Stimulated activated effector memory CD8-positive, alpha-beta T cell treated with anti-CD3 and anti-CD28 coated beads, Interleukin-12 subunit alpha, Interleukin-12 subunit beta, amount 100 ng/mL, for 72 hours (primary cell): ENCODE measurements around the gene LEPR.
"Not testable (repeated sequence)": the region's sequence is repeated elsewhere in the genome, so short reads cannot be mapped to it uniquely, and the experiment has no call there.

Experiments used
- ATAC-seq: fragments of 150-1000 bp; cut with Tn5 transposase; 2 replicates; pipeline ENCODE4 v1.10.0; 2021
- DNase-seq, 2 donors: peaks; one replicate each; pipeline ENCODE4 v3.0.0; 2021 to 2022; ENCODE audit warnings: low spot score in 2 of 2
- H3K27ac Mint-ChIP-seq: one replicate; pipeline ENCODE4 v1.8.0; 2022; ENCODE audit warnings: mild to moderate bottlenecking, mixed read lengths
- H3K36me3 Mint-ChIP-seq: one replicate; pipeline ENCODE4 v1.8.0; 2022; ENCODE audit warnings: mild to moderate bottlenecking, mixed read lengths
- H3K4me1 Mint-ChIP-seq: one replicate; pipeline ENCODE4 v1.8.0; 2022; ENCODE audit warnings: mixed read lengths
- H3K4me3 Mint-ChIP-seq: one replicate; pipeline ENCODE4 v1.8.0; 2022; ENCODE audit warnings: mild to moderate bottlenecking, mixed read lengths
- H3K9me3 Mint-ChIP-seq: one replicate; pipeline ENCODE4 v1.8.0; 2022; ENCODE audit warnings: mixed read lengths

Gene LEPR, protein sequence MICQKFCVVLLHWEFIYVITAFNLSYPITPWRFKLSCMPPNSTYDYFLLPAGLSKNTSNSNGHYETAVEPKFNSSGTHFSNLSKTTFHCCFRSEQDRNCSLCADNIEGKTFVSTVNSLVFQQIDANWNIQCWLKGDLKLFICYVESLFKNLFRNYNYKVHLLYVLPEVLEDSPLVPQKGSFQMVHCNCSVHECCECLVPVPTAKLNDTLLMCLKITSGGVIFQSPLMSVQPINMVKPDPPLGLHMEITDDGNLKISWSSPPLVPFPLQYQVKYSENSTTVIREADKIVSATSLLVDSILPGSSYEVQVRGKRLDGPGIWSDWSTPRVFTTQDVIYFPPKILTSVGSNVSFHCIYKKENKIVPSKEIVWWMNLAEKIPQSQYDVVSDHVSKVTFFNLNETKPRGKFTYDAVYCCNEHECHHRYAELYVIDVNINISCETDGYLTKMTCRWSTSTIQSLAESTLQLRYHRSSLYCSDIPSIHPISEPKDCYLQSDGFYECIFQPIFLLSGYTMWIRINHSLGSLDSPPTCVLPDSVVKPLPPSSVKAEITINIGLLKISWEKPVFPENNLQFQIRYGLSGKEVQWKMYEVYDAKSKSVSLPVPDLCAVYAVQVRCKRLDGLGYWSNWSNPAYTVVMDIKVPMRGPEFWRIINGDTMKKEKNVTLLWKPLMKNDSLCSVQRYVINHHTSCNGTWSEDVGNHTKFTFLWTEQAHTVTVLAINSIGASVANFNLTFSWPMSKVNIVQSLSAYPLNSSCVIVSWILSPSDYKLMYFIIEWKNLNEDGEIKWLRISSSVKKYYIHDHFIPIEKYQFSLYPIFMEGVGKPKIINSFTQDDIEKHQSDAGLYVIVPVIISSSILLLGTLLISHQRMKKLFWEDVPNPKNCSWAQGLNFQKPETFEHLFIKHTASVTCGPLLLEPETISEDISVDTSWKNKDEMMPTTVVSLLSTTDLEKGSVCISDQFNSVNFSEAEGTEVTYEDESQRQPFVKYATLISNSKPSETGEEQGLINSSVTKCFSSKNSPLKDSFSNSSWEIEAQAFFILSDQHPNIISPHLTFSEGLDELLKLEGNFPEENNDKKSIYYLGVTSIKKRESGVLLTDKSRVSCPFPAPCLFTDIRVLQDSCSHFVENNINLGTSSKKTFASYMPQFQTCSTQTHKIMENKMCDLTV

GRCh38 chr1:65420590-65421350, at the start of gene LEPR, which contains the start of gene LEPROT:
Gene LEPR, plus strand, starts transcription at chr1:65420668. Its CDS starts 144,898 bp downstream, at chr1:65565566.
Gene LEPROT, plus strand, starts transcription at chr1:65420668. Its CDS starts 57 bp downstream, at chr1:65420725.
- ATAC-seq, result peak; percentile 1
- Mint-ChIP-seq H3K36me3 (peaks cover 14% of the 10 kb centered on the region), H3K9me3 (no peaks in the 10 kb centered on the region), H3K27ac (no peak within 1 kb of the TSS), H3K4me1 (peaks cover 31% of the 10 kb centered on the region), H3K4me3 (no peak within 1 kb of the TSS)
- no peak for DNase-seq

- Mint-ChIP-seq H3K4me3 (no peak overlapping the region), H3K36me3 (no peaks in the 10 kb centered on the region), H3K27ac (no peak overlapping the region), H3K4me1 (no peaks in the 10 kb centered on the region), H3K9me3 (no peaks in the 10 kb centered on the region)
- ATAC-seq, result no peak
- no peak for DNase-seq
These were observed 48.9 kb upstream of the LEPR start for GRCh38 chr1:65371544-65371943.

DNA sequence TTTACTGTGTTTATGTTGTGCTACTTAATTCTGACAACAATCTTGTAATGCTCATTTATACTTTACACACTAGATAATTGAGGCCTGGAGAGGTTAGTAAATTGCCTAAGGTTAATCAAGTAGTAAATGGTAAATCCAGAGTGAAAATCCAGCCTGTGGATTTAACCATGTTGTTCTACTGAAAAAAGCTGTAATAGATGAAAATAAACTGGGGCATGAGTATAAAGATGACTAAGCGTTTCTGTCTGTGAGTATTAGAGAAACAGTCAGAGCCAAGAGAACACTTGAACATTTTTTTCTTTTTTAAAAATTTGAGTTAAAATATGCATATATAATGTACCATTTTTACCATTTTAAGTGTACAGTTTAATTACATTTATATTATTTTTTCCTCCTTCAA, 47.9 kb upstream of the LEPR start:
- no peak for ATAC-seq

GRCh38 chr1:65377496-65378246, 42.8 kb upstream of the LEPR start:
- no peaks in the 10 kb centered on the region for H3K4me1 Mint-ChIP-seq
- ATAC-seq, result no peak
- no peaks in the 10 kb centered on the region for H3K9me3 Mint-ChIP-seq
- H3K27ac Mint-ChIP-seq, result no peak overlapping the region
- H3K36me3 Mint-ChIP-seq, result no peaks in the 10 kb centered on the region
- no peak overlapping the region for H3K4me3 Mint-ChIP-seq
- no peak for DNase-seq

More for the DNA sequence above, 47.9 kb upstream of the LEPR start:
- no peak overlapping the region for H3K4me3 Mint-ChIP-seq
- no peaks in the 10 kb centered on the region for H3K36me3 Mint-ChIP-seq
- DNase-seq, result no peak
- no peaks in the 10 kb centered on the region for H3K9me3 Mint-ChIP-seq
- H3K27ac Mint-ChIP-seq, result no peak overlapping the region
- H3K4me1 Mint-ChIP-seq, result no peaks in the 10 kb centered on the region

GRCh38 chr1:65378247-65378946, 42.1 kb upstream of the LEPR start:
- H3K36me3 Mint-ChIP-seq, result no peaks in the 10 kb centered on the region
- H3K27ac Mint-ChIP-seq, result no peak overlapping the region
- H3K4me3 Mint-ChIP-seq, result no peak overlapping the region
- H3K4me1 Mint-ChIP-seq, result no peaks in the 10 kb centered on the region
- H3K9me3 Mint-ChIP-seq, result no peaks in the 10 kb centered on the region
- no peak for ATAC-seq
- no peak for DNase-seq

- ATAC-seq, DNase-seq, H3K36me3 Mint-ChIP-seq, H3K9me3 Mint-ChIP-seq, H3K4me3 Mint-ChIP-seq, H3K27ac Mint-ChIP-seq: not testable (repeated sequence)
- H3K4me1 Mint-ChIP-seq, result peaks cover 12% of the 10 kb centered on the region
These were observed 36.0 kb upstream of the LEPR start for GRCh38 chr1:65384426-65384825.

- ATAC-seq (no peak), DNase-seq (no peak)
- no peak overlapping the region for H3K4me3 Mint-ChIP-seq
- H3K4me1 Mint-ChIP-seq, result peaks cover 16% of the 10 kb centered on the region
- H3K36me3 Mint-ChIP-seq, result no peaks in the 10 kb centered on the region
- no peak overlapping the region for H3K27ac Mint-ChIP-seq
- H3K9me3 Mint-ChIP-seq, result no peaks in the 10 kb centered on the region
These were observed 34.0 kb upstream of the LEPR start for GRCh38 chr1:65386439-65386838.

- H3K27ac Mint-ChIP-seq, result no peak overlapping the region
- no peaks in the 10 kb centered on the region for H3K9me3 Mint-ChIP-seq
- ATAC-seq (no peak), DNase-seq (no peak)
- H3K4me1 Mint-ChIP-seq, result peaks cover 25% of the 10 kb centered on the region
- no peak overlapping the region for H3K4me3 Mint-ChIP-seq
- no peaks in the 10 kb centered on the region for H3K36me3 Mint-ChIP-seq
These were observed 32.6 kb upstream of the LEPR start for GRCh38 chr1:65387821-65388220.

DNA sequence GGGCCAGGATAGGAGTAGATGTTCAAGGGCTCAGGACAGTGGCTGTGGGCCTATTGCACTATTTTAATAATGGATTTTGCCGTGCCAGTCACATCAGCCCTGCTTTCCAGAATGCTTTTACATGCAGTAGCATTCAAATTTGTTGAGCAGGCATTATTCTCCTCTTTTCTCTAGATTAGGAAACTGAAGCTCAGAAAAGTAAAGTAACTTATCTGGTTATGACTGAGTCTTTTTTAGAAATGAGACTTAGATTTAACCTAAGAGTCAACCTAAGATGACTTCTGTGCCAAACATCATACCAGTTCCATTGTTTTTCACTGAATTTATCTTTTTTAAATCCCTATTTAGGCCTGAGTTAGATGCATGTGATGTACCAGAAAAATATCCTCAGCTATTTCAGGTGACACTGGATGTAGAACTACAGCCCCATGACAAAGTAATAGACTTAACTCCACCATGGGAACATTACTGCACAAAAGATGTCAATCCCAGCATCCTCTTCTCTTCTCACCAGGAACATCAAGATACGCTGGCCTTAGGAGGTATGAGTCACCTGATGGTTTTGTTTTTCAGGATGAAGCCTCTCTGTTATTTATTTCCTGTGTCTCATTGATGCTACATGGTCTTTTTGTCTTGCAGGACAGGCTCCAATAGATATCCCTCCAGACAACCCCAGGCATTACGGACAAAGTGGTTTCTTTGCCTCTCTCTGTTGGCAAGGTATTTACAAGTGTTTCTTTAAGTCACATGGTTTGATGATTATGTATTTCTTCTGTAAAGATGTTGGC, 31.4 kb upstream of the LEPR start:
- H3K27ac Mint-ChIP-seq, result peak overlapping the region; percentile 58
- no peaks in the 10 kb centered on the region for H3K36me3 Mint-ChIP-seq
- peak; percentile 53 for ATAC-seq
- no peaks in the 10 kb centered on the region for H3K9me3 Mint-ChIP-seq
- DNase-seq, result no peak
- no peak overlapping the region for H3K4me3 Mint-ChIP-seq
- H3K4me1 Mint-ChIP-seq, result peaks cover 37% of the 10 kb centered on the region

GRCh38 chr1:65392497-65392896, 28.0 kb upstream of the LEPR start:
- Mint-ChIP-seq H3K9me3 (no peaks in the 10 kb centered on the region), H3K27ac (peak overlapping the region; percentile 85), H3K4me1 (peaks cover 65% of the 10 kb centered on the region), H3K4me3 (no peak overlapping the region), H3K36me3 (no peaks in the 10 kb centered on the region)
- no peak for ATAC-seq
- no peak for DNase-seq

- no peaks in the 10 kb centered on the region for H3K9me3 Mint-ChIP-seq
- H3K36me3 Mint-ChIP-seq, result no peaks in the 10 kb centered on the region
- H3K4me3 Mint-ChIP-seq, result peak overlapping the region; percentile 43
- DNase-seq (no peak), ATAC-seq (peak; percentile 95)
- peaks cover 72% of the 10 kb centered on the region for H3K4me1 Mint-ChIP-seq
- H3K27ac Mint-ChIP-seq, result peak overlapping the region; percentile 85
These were observed 27.1 kb upstream of the LEPR start for GRCh38 chr1:65393347-65393746.

DNA sequence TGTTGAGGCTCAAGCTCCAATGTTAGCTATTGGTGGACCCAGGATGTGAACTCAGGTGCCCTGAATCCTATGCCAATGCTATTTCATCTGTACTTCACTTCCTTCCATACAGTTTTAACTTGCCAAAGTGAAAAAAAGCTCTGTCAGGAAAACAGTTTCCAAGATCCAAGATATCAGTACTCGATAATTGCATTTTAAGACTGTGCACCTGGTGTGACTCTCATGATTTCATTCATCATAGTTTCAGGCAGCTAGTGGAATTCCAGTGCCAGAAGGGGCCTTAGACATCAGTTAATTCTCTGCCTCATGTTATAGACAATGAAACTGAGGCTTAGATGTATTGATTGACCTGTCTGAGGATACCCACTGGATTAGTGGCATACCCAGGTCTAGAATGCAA, 26.5 kb upstream of the LEPR start:
- H3K36me3 Mint-ChIP-seq, result no peaks in the 10 kb centered on the region
- H3K27ac Mint-ChIP-seq, result peak overlapping the region; percentile 85
- DNase-seq (no peak), ATAC-seq (no peak)
- peaks cover 69% of the 10 kb centered on the region for H3K4me1 Mint-ChIP-seq
- H3K4me3 Mint-ChIP-seq, result peak overlapping the region; percentile 43
- H3K9me3 Mint-ChIP-seq, result no peaks in the 10 kb centered on the region
